GM21381 (cell line): ENCODE data around the gene LIPC.

Experiments used
- ATAC-seq: cut with Tn5 transposase; IDR thresholded peaks from one replicate; pipeline ENCODE4 v1.9.1; 2021; ENCODE audit warnings: mild to moderate bottlenecking, moderate library complexity; ENCODE audit not compliant: unreplicated experiment

The LIPC gene

DNA sequence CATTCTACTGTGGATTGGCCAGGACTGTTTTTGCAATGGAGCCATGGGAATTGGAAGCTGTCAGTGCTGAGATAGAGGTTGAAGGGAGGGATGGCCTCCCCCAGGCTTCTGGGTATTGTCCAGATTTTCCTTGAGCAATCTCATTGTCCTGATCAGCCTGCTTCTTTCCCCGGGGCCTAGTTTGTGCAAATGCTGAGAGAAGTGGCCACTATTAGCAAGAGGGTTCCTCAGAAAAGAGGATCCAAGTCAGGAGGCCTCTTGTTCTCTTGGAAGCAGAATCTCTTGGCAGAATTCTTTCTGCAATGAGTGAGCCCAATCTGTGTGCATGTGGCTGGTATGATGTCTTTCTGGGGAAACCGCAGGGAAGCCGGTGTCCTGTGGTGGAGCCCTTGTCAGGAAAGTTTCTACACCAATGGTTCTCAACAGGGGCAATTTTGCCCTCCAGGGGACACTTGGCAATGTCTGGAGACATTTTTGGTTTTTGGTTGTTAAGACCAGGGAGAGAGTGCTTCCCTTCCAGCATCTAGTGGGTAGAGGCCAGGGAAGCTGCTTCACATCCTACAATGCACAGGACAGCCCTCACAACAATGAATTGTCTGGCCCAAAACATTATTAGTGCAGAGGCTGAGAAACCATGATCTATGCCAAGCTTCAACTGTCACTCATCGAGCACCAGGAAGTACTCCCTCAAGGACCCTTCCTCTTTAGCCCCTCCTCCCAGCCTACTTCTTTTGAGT is 2.0 kb downstream of the LIPC start:
- ATAC-seq, result no peak

DNA sequence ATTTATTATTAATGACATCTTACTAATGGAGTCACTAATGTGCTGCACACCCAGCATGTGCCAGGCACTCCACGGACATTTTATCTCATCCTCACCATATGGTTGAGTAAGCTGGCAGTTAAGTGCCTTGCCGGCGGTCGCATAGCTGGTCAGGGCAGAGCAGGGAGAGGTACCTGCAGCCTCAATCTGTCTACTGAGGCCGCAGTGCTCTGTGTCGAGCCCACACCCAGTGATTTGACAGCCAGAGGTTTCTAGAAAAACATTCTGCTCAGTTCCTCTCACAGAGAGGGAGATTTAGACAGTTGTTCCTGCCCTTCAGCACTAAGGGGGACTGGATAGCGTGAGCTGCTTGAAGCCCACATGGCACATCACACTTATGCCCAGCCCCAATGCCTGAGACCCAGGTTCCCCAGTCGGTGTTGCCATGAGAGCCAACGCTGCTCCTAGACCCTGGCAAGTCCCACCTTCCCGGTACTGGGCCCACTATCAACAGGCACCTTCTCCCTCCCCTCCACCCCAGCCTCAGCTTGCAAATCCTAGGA is 2.6 kb downstream of the LIPC start:
- ATAC-seq, result no peak

GRCh38 chr15:58436552-58436951 is 4.8 kb downstream of the LIPC start:
- ATAC-seq, result no peak

- ATAC-seq, result no peak
These were observed 5.8 kb downstream of the LIPC start for GRCh38 chr15:58437531-58438105.

DNA sequence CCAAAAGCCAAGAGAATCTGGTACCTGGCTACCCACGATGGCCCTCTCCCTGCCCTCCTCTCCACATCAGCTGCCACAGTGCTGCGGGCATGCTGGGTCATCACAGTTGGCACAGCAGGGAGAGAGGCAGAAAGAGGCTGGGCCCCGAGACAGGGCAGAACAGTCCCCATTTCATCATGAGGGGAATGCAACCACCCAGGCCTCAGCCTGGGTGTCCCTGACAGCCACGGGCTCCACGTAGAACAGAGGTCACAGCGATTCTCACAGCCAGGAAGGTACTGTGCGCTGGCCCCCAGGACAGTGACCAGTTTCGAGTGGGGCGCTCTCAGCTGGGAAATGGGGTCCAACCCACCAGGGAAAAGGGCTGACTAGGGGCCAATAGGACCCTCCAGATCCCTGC is 6.3 kb downstream of the LIPC start:
- no peak for ATAC-seq

- no peak for ATAC-seq
These were observed 7.2 kb downstream of the LIPC start for GRCh38 chr15:58438956-58439355.

- no peak for ATAC-seq
These were observed 8.5 kb downstream of the LIPC start for GRCh38 chr15:58440158-58440910.

DNA sequence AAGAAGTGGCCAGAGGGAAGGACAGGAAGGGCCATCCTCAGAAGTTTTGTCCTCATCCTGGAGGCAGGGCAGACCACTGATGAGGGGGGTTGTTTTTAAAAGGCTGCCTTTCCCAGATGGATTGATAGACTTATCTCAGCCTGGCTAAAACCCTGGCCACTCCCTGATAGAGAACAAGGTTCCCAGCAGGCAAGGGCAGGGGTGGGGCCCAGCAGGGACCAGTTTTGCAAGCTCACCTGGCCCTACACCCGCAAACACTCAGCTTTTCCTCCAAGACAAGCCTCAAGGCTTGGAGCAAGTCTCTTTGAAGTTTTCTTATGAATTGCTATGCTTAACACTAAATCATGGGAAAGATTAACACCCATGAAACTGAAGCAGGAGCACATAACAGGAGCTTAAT is 9.1 kb downstream of the LIPC start:
- ATAC-seq, result no peak

DNA sequence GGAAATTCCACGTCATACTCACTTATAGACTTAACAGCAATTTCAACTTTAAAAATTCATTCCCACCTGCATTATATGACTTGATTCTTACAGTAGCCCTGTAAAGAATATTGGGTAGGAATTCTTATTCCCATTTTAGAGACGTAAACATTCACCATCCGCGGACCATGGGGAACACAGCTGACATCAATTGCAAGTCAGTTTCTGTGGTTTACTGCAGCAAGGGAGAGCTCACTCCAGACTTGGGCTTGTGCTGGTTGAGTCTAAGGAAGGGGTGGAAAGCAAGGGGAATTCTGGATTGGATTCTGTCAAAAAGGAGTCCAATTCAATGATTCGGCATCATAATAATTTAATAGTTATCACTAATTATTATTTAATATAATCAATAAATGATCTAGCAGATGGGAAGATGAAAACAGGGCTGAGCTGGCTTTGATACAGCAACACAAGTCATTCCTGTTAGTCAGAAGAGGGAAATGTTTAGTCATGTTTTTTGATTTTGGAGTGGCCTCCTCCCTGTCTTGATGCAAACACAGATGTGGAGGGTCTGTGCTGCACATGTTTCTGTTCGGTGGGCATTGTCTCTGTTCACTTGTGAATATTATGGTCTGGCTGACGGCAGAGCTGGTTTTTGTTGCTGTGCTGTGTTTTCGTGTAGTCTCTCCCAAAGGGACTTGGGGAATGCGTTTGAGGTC is 9.7 kb downstream of the LIPC start:
- no peak for ATAC-seq

GRCh38 chr15:58442122-58442521 is 10.3 kb downstream of the LIPC start:
- no peak for ATAC-seq

- no peak for ATAC-seq
These were observed 11.5 kb downstream of the LIPC start for GRCh38 chr15:58443308-58443707.

DNA sequence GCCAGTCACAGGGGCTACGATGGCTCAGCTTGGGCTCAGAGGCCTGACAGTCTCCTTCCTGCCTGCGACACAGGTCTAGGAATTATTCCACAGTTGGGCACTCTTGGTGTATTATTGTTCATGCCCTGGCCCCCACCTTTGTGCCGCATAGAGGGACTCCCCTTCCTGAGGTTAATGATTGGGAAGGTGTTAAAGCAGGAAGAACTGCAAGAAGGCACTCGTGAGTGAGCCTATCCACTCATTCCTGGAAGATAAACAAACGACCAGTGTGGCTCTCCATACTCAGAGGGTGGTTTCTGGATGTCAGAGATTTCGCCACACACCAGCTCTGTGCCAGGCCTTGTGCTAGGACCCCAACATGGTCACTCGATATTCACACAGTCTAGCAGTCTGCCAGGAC is 12.3 kb downstream of the LIPC start:
- ATAC-seq, result no peak

GRCh38 chr15:58444658-58445332 is 13.0 kb downstream of the LIPC start:
- no peak for ATAC-seq

DNA sequence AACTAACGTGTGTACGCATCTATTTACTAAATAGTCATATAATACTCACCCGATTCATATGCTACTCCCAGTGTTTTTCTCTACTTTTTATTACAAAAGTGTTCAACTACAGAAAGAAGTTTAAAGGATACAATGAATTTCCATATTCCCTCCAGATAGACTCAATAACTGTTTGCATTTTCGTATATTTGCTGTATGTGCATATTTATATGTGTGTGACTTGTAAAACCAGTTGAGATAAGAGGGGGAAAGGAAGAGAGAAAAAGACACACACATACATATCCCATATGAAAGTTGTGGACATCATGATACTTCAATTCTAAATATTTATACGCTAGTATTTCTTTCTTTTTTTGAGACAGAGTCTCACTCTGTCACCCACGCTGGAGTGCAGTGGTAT is 14.1 kb downstream of the LIPC start:
- ATAC-seq, result no peak

DNA sequence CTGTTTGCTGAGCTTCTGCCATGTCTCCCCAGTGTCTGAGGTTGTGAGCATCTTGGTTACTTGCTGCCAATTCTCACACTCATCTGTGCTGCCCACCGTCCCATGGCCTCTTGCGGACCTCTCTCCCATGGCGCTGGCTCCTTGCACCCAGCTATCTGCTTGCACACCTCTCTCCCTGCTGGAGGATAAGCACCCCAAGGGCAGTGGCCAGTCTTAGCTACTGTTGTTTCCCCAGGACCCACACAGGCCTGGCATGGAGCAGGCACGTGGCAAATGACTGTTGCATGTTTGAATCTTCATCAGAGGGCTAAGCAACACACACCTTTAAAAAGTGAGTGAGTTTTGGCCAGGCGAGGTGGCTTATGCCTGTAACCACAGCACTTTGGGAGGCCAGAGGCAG is 14.7 kb downstream of the LIPC start:
- ATAC-seq, result no peak

DNA sequence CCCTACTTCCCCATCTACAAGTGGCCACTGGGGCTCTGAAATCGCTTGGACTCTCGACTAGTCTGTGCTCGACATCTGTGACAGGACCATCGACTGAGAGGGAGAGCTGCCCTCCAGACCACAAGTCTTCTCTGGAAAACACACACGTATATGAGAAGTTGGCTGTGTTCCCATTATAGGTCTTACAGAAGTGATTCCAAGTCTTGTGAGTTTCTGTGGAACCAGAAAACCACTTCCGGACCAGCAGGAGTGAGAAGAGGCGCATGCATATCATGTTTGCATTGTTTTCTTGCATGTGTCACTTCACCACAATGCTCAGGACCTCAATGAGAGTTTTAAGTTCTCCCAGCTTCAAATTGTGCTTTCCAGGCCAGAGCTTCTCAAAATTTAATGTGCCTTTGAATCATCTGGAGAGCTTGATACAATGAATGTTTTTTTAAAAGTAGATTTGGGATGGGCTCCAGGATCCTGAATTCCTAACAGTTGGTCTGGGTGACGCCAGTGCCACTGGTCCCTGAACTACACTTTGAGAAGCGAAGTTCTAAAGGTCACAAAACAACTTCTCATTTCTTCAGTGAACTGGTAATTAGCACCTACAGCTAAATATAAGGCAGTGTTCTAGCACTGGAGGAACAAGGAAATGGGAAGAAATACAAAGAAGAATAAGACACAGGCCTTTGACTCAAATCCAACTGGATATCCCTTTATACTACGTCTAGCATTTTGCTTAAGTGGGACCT is 15.7 kb downstream of the LIPC start:
- ATAC-seq, result no peak

- ATAC-seq, result no peak
These were observed 16.5 kb downstream of the LIPC start for GRCh38 chr15:58448331-58448730.

DNA sequence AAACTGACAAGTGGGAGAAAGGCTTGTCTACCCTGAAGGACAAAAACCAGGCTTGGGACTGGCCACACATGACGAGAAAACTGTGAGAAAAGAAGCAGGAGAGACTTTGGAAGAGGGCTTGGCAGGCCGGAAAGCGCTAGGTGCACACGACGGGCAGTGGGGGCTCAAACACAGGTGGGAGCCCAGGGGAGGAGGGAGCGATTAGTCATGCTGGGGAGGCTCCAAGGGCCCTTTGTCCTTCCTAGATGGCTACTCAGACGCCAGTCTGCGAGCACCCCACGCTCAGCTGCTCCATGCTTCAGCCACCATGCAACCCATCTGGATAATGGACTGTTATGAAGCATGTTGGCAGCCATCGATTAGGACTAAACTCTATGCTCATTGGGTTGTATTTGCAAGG is 17.1 kb downstream of the LIPC start:
- ATAC-seq, result no peak

GRCh38 chr15:58451826-58452225 is 20.0 kb downstream of the LIPC start:
- ATAC-seq, result no peak

GRCh38 chr15:58452775-58453174 is 21.0 kb downstream of the LIPC start:
- no peak for ATAC-seq
